Stimulated activated CD8-positive, alpha-beta memory T cell treated with anti-CD3 and anti-CD28 coated beads, Interleukin-12 subunit alpha, Interleukin-12 subunit beta, amount 100 ng/mL, for 1 hour (primary cell): ENCODE measurements around the gene EPC1.
"Not testable (repeated sequence)": the region's sequence is repeated elsewhere in the genome, so short reads cannot be mapped to it uniquely, and the experiment has no call there.

Experiments used
- DNase-seq: peaks from one replicate; pipeline ENCODE4 v3.0.0-alpha.2; 2020; ENCODE audit warnings: low read depth

Gene EPC1

DNA sequence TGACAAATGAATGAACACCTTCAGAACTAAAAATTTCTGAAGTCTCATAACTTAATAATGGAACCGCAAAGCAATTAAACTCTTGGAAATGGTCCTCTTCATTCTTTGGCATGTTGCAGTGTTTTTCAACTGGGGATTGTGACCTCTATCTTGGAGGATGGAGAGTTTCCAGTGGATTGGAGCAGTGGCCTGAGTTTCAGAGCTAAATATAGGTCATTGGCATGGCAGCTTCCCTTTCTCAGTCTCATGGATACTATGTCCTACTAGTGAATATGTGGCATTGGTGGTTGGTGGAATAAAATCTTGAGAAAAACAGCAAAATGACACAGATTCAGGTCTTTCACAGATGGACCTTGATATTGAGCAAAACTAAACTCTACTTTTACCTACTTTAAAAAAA lies 24.1 kb upstream of the EPC1 start:
- DNase-seq = no peak

DNA sequence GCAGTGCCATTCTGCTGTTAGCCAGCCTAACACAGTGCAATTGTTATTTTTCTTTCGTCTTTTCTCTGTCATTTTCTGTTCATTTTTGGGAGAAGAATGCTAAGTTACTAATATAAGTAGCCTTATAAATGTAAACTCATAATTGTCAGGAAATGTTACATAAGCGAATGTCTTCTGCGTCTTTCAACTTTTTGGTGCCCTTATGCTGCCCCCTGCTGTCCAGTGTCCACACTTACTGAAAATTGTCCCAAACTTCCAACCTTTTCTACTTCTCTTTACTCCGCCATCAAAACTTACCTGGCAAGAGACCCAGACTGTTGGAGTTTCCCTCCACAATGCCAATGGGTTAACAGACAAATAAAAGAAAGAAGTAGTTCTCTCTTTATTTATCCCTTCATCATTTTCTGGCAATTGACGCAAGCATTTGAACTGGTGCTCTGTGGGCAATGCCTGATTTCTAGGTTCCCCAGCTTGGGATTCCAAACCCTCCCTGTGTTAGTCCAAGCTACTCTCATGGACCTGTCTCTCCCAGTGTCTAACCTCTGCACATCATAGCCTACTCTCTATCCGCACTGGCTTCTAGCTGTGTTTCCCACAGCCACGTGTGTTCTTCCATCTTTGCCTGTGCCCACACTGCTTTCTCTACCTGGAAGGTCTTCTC lies 21.0 kb upstream of the EPC1 start:
- peak; percentile 63 for DNase-seq

DNA sequence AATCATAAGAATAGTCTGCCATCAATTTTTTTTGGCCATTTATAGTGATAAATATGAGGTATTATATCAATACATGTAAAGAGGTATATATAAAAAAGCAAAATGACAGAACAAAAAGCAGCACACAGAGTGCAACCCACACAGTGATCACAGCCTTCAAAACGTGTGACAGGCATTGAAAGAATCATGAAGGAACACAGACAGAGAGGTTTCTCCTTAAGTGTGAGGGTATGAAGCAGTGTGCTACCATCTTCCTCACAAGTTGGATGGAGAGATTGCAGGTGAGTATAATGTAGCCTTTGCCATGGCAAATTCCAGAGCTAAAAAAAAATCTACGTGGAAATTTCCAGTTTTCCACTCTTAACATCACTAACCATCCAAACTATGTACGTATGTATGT lies 19.6 kb upstream of the EPC1 start:
- no peak for DNase-seq

GRCh38 chr10:32366111-32366510 lies 19.2 kb upstream of the EPC1 start:
- DNase-seq = no peak

- not testable (repeated sequence) for DNase-seq
These were observed 18.4 kb upstream of the EPC1 start for GRCh38 chr10:32365404-32365803.

GRCh38 chr10:32362571-32362970 lies 15.6 kb upstream of the EPC1 start:
- DNase-seq = no peak

DNA sequence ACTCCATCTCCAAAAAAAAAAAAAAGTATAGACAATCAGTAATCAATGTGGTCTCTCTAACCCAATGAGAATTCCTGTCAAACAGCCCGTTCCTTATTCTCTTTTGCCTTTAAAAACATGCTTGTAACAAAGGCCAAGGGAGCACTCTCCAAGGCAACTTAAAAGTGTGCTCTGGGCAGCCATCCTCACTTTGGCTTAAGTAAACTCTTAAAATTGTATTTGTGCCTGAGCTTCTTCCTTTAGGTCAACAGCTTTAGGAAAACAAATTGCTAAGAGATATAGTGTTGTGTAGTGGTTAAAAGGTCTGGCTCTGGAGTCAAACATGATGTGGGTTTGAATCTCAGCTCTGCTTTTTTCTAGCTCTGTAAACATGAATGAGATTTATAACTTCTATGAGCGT lies 13.9 kb upstream of the EPC1 start:
- no peak for DNase-seq

DNA sequence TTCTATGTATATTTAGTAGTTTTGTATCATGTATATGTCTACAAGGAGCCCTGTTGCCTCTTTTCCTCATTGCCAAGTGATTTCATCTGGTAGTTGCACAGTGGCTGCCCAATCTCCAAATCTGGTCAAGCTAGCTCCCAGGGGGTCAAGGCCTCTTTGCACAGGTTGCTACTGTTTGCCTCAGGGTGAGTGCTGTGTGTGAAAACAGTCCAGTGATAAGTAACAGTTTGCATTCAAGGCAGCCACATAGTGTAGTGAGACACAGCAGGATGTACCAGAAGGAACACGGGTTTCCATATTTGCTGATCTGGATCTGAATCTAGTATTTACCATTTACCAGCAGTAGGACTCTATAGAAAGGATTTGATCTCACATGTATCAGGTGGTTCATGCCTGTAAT lies 13.3 kb upstream of the EPC1 start:
- no peak for DNase-seq

GRCh38 chr10:32357056-32357735 lies 10.2 kb upstream of the EPC1 start:
- no peak for DNase-seq

- DNase-seq = not testable (repeated sequence)
These were observed 7.7 kb upstream of the EPC1 start for GRCh38 chr10:32354690-32355089.

DNA sequence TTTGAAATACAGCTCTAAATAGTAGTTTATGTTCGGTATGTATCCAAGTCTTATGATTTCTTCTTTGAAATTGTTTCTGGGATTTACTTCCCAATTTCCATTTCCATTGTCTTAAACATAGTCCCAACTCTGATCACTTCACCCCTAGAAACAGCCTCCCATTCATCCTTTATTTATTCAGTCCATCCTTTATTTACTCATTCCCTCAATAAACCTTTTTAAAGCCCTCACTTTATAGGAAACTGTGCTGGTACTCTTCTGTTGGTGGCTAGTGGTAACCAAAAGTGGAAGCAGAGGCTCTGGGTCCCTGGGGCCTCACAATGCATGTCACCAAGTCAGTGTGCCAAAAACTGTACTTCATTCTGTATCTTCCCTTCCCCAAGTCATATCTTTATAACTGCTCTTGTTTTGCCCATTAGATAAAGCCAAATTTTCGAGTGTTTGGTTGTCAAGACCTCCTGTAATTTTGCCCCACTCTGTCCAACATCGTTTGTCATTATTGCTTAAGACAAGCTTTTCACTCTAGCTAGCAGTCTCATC lies 3.9 kb upstream of the EPC1 start:
- DNase-seq = no peak

- DNase-seq = no peak
These were observed 3.2 kb upstream of the EPC1 start for GRCh38 chr10:32349968-32350738.

DNA sequence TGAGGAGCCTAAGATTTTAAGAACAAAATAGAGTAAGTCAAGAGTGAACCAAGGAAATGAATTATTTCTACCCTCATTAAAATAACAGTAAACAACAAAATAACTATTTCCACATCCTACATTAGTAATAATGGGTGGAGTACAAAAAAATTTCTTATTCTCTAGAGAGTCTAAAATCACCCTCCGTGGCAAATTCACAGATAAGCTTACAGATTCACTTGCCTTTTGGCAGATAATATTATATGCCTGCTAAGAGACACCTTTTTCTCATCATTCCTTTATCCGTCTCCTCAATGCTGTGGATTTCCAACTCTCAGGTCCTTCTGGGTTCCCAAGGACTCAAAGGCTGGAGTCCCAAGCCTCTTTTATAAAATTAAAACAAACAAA lies 2.2 kb upstream of the EPC1 start:
- DNase-seq = no peak

GRCh38 chr10:32348297-32349198 lies 1.6 kb upstream of the EPC1 start:
- DNase-seq = no peak

- no peak for DNase-seq
These were observed 535 bp upstream of the EPC1 start for GRCh38 chr10:32347363-32348022.

DNA sequence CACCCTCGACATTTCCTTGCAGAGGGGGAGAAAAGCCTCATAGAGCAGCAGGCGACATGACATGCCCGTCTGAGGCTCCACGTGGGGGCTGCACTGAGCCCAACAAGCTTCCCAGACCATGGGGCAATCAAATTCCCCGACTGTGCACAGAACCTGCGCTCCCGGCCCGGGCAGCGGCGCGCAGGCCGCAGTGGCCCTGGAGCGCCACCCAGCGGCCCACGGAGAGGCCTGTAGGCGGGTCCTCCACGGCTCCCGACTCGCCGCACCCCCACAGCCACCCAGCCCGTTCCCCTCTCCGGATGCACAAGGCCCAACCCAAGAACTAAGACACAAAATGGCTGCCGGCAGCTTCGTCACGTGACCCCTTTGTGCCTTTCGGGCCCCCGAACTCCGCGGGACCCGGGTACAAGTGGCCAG lies 816 bp downstream of the EPC1 start:
- peak; percentile 91 for DNase-seq

- DNase-seq = no peak
These were observed 5.4 kb downstream of the EPC1 start for GRCh38 chr10:32341596-32341995.

GRCh38 chr10:32340596-32341180 lies 6.3 kb downstream of the EPC1 start:
- no peak for DNase-seq

GRCh38 chr10:32338262-32338661 lies 8.7 kb downstream of the EPC1 start:
- no peak for DNase-seq

- DNase-seq = no peak
These were observed 9.6 kb downstream of the EPC1 start for GRCh38 chr10:32337350-32337749.

GRCh38 chr10:32333849-32334248 lies 13.1 kb downstream of the EPC1 start:
- no peak for DNase-seq
